Neural crest cell (in vitro differentiated cells): ENCODE measurements around the gene BSG. TPM values are rescaled to one million over a fixed set of nuclear protein-coding genes. Genes with fewer than 3 reads are reported as not detected.
A peak's percentile ranks its signal among the peaks of the same experiment; 100 is the strongest.
"Not testable (repeated sequence)": the region's sequence is repeated elsewhere in the genome, so short reads cannot be mapped to it uniquely, and the experiment has no call there.

Source experiments
- DNase-seq: peaks from one replicate; pipeline ENCODE4 v3.0.0; 2021; ENCODE audit warnings: low read depth, mixed read lengths, low spot score
- H3K27ac Mint-ChIP-seq: one replicate; pipeline ENCODE4 v1.8.0; 2021; ENCODE audit warnings: mild to moderate bottlenecking, mixed read lengths; ENCODE audit not compliant: unreplicated experiment
- H3K27me3 Mint-ChIP-seq: 2 replicates; pipeline ENCODE4 v1.8.0; 2021; ENCODE audit warnings: low read depth, mild to moderate bottlenecking, mixed read lengths
- H3K36me3 Mint-ChIP-seq: 2 replicates; pipeline ENCODE4 v1.8.0; 2021; ENCODE audit warnings: low read depth, mild to moderate bottlenecking, mixed read lengths
- H3K4me1 Mint-ChIP-seq: 2 replicates; pipeline ENCODE4 v1.8.0; 2021; ENCODE audit warnings: mixed read lengths
- H3K4me3 Mint-ChIP-seq: one replicate; pipeline ENCODE4 v1.8.0; 2021; ENCODE audit warnings: mild to moderate bottlenecking, mixed read lengths
- H3K9me3 Mint-ChIP-seq: 2 replicates; pipeline ENCODE4 v1.8.0; 2021; ENCODE audit warnings: mixed read lengths
- total RNA-seq: library from RNA; stranded (reverse); gene quantifications from 2 replicates; pipeline ENCODE4 v1.2.1, GENCODE V29; 2021
- TF ChIP-seq, protein P1 (sequence below): fragments of 200-600 bp; sonication (generic); conservative IDR thresholded peaks from 2 replicates; pipeline ENCODE4 v1.5.0; 2021; ENCODE audit warnings: antibody characterized with exemption, mild to moderate bottlenecking

Gene BSG
- total RNA-seq, 1 donor from 2014 or later = 613 TPM

DNA sequence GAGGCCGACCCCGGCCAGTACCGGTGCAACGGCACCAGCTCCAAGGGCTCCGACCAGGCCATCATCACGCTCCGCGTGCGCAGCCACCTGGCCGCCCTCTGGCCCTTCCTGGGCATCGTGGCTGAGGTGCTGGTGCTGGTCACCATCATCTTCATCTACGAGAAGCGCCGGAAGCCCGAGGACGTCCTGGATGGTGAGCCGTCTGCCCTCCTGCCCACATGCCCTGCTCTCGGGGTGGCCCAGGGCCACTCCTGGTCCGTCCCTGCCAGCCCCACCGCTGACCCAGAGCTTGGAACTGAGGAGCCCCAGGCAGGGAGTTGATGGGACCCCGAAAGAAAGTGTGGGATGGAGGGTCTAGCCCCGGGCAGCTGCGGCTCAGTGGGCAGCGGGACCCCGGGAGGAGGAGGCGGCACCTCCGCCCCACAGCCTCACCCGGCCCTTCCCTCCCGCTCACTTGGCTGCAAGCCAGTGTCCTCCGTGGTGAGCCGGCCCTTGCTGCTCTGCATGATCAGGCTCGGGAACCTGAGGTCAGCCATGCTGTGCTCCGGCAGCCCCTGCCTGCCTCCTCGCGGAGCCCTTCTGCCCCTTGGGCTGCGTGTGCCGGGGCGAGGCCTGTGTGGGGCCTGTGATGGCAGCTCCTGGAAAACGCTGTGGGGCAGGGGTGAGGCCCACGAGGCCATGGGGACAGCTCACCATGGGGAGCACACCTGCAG lies 9.2 kb downstream of the BSG start:
- DNase-seq = no peak
- Mint-ChIP-seq H3K9me3 (no peaks in the 10 kb centered on the region), H3K27me3 (peaks cover 14% of the 10 kb centered on the region)

DNA sequence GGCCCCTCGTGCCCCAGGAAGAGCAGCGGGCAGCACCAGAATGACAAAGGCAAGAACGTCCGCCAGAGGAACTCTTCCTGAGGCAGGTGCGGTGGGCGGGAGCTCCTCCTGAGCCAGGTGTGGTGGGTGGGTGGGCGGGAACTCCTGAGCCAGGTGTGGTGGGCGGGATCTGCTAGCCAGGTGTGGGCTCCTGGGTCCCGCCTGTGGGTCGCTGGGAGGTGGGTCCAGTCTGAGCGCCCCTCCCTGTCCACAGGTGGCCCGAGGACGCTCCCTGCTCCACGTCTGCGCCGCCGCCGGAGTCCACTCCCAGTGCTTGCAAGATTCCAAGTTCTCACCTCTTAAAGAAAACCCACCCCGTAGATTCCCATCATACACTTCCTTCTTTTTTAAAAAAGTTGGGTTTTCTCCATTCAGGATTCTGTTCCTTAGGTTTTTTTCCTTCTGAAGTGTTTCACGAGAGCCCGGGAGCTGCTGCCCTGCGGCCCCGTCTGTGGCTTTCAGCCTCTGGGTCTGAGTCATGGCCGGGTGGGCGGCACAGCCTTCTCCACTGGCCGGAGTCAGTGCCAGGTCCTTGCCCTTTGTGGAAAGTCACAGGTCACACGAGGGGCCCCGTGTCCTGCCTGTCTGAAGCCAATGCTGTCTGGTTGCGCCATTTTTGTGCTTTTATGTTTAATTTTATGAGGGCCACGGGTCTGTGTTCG lies 10.3 kb downstream of the BSG start:
- Mint-ChIP-seq H3K4me1 (peaks cover 8% of the 10 kb centered on the region), H3K27me3 (peaks cover 20% of the 10 kb centered on the region), H3K36me3 (no peaks in the 10 kb centered on the region), H3K27ac (no peak overlapping the region), H3K9me3 (no peaks in the 10 kb centered on the region), H3K4me3 (peak overlapping the region; percentile 47)
- TF ChIP-seq, protein P1, sequence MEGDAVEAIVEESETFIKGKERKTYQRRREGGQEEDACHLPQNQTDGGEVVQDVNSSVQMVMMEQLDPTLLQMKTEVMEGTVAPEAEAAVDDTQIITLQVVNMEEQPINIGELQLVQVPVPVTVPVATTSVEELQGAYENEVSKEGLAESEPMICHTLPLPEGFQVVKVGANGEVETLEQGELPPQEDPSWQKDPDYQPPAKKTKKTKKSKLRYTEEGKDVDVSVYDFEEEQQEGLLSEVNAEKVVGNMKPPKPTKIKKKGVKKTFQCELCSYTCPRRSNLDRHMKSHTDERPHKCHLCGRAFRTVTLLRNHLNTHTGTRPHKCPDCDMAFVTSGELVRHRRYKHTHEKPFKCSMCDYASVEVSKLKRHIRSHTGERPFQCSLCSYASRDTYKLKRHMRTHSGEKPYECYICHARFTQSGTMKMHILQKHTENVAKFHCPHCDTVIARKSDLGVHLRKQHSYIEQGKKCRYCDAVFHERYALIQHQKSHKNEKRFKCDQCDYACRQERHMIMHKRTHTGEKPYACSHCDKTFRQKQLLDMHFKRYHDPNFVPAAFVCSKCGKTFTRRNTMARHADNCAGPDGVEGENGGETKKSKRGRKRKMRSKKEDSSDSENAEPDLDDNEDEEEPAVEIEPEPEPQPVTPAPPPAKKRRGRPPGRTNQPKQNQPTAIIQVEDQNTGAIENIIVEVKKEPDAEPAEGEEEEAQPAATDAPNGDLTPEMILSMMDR = no peak
- DNase-seq = no peak

More for the DNA sequence above, 9.2 kb downstream of the BSG start:
- Mint-ChIP-seq H3K27ac (no peak overlapping the region), H3K4me1 (peaks cover 8% of the 10 kb centered on the region), H3K36me3 (no peaks in the 10 kb centered on the region), H3K4me3 (no peak overlapping the region)
- TF ChIP-seq, protein P1 = no peak

DNA sequence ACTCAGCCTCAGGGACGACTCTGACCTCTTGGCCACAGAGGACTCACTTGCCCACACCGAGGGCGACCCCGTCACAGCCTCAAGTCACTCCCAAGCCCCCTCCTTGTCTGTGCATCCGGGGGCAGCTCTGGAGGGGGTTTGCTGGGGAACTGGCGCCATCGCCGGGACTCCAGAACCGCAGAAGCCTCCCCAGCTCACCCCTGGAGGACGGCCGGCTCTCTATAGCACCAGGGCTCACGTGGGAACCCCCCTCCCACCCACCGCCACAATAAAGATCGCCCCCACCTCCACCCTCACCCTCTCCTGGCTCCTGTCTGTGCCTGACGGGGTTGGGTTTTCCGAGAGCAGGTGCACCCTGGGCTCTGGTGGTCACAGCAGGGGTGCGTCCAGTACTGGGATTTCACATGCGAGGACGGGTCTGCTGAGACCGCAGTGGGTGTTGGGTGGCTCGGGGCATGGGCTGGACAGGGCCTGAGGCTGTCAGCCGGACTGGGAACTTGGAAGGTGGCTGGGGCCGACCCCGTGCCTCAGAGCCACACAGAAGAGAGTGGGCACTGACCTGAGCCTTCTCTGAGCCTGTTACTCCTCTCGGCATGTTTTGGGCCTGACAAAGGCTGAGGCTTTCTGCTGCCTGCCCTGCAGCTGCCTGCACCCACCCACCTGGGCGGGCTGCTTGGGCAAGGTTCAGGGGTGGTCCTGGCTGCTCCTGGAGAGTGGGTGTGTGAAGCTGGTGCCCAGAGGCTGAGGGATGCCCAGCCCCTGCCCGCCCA lies 11.0 kb downstream of the BSG start:
- Mint-ChIP-seq H3K36me3 (no peaks in the 10 kb centered on the region), H3K4me3 (peak overlapping the region; percentile 59), H3K4me1 (peaks cover 8% of the 10 kb centered on the region), H3K9me3 (no peaks in the 10 kb centered on the region), H3K27ac (no peak overlapping the region), H3K27me3 (peaks cover 28% of the 10 kb centered on the region)
- TF ChIP-seq, protein P1 = no peak
- DNase-seq = no peak

DNA sequence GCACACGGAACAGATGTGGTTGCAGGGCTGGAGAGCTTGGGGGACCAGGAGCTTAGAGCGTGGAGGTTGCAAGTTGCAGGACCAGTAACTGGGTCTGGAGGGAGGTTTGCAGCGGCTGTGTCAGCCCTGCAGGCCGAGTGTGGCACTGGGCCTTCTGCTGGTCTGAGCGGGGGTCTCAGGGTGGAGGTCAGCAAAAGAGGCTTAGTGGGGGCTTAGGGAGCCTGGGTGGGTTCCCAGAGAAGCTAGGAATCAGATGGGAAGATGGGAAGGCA lies 11.5 kb downstream of the BSG start:
- TF ChIP-seq, protein P1 = no peak
- no peak for DNase-seq
- no peak overlapping the region for H3K27ac Mint-ChIP-seq
- H3K9me3 Mint-ChIP-seq = no peaks in the 10 kb centered on the region
- H3K4me1 Mint-ChIP-seq = peaks cover 8% of the 10 kb centered on the region
- no peaks in the 10 kb centered on the region for H3K36me3 Mint-ChIP-seq
- H3K27me3 Mint-ChIP-seq = peaks cover 33% of the 10 kb centered on the region
- peak overlapping the region; percentile 59 for H3K4me3 Mint-ChIP-seq

DNA sequence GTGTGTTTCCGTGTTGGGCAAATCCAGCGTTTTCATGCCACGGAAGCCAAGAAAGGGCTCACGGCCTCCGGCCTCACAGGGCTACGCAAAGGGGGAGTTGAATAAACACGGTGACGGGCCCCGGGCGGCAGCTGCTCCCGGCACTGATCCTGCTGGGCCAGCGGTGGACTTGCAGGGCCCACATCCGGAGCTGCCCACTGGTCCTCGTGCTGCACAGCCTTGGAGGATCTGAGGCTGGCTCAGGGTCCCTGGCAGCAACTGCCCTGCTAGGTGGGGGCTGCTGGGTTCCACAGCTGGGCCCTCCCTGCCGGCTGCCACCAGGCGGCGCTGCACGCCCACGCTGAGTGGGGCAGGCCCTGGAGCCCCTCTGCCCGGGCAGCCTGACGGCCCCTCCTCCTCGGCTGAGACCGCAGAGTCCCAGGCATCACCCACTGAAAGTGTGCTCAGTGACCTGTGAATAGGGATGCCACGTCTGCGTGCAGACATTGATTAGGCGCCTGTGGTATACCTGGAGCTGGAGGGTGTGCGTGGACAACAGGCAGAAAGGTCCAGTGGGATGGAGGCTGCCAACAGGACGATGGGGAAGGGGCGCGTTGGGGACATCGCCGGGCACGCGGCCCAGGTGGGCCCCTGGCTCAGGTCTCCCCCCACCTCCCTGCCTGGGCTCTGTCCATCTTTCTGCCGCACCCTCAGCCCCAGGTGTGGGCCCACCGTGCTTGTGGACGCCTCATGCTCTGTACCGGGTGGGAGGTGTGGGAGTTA lies 12.0 kb downstream of the BSG start:
- no peaks in the 10 kb centered on the region for H3K36me3 Mint-ChIP-seq
- peaks cover 37% of the 10 kb centered on the region for H3K27me3 Mint-ChIP-seq
- no peaks in the 10 kb centered on the region for H3K9me3 Mint-ChIP-seq
- peaks cover 8% of the 10 kb centered on the region for H3K4me1 Mint-ChIP-seq
- H3K27ac Mint-ChIP-seq = no peak overlapping the region
- TF ChIP-seq, protein P1 = peak; percentile 90
- peak overlapping the region; percentile 59 for H3K4me3 Mint-ChIP-seq
- DNase-seq = peak; percentile 80

DNA sequence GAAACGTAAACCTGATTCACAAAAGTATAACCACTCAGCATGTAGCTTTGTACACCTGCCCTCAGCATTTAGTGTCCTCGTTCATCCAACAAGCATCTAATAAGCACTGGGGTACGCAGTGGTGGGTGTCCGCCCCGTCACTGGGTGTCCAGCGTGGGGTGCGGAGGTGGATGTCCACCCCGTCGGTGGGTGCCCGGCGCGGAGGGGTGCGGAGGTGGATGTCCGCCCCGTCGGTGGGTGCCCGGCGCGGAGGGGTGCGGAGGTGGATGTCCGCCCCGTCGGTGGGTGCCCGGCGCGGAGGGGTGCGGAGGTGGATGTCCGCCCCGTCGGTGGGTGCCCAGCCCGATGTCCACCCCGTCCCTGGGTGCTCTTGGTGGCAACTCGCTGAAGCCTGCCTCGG lies 12.8 kb downstream of the BSG start:
- H3K4me3 Mint-ChIP-seq, H3K36me3 Mint-ChIP-seq, H3K4me1 Mint-ChIP-seq, H3K9me3 Mint-ChIP-seq, DNase-seq, H3K27ac Mint-ChIP-seq: not testable (repeated sequence)
- peaks cover 37% of the 10 kb centered on the region for H3K27me3 Mint-ChIP-seq
